Panc1 (cell line): Measurements from ENCODE around the gene SELENOI. TPM values are rescaled to one million over a fixed set of nuclear protein-coding genes. Genes with fewer than 3 reads are reported as not detected.

ENCODE experiments used
- ATAC-seq: fragments of 200-7000 bp; cut with Tn5 transposase; 2 replicates; pipeline ENCODE4 v1.9.1; 2020; ENCODE audit warnings: mild to moderate bottlenecking, moderate library complexity
- BruUV-seq: library from RNA; stranded (reverse); fragments of 400-500 nt; replicated peaks from 2 replicates; lab custom pipeline; 2021; lab: Mats Ljungman, UMichigan
- CTCF ChIA-PET: fragments of 300-600 bp; sonication (Branson Sonifier 250); formaldehyde crosslinking; loops from one replicate; lab custom pipeline; 2022; ENCODE audit warnings: antibody characterized with exemption; lab: Charles Lee
- POLR2A ChIA-PET: fragments of 300-600 bp; sonication (Branson Sonifier 250); formaldehyde crosslinking; loops from one replicate; lab custom pipeline; 2022; ENCODE audit warnings: antibody characterized with exemption; lab: Charles Lee
- DNase-seq: peaks from one replicate; pipeline ENCODE4 v3.0.0-alpha.2; 2010; ENCODE audit warnings: low read depth, low spot score
- H3K27ac ChIP-seq: 2 replicates; pipeline ENCODE4 v1.5.1; 2011; ENCODE audit warnings: mild to moderate bottlenecking, low read length, inconsistent platforms
- H3K27me3 ChIP-seq: fragments of 200-500 bp; sonication (Bioruptor generic); 2 replicates; pipeline ENCODE4 v1.6.0; 2014; ENCODE audit warnings: low read length, inconsistent platforms; ENCODE audit not compliant: control insufficient read depth, insufficient read depth
- H3K36me3 ChIP-seq: fragments of 200-500 bp; sonication (Bioruptor generic); 2 replicates; pipeline ENCODE4 v1.5.1; 2014; ENCODE audit warnings: inconsistent platforms, mild to moderate bottlenecking, low read length, moderate library complexity; ENCODE audit not compliant: control insufficient read depth, insufficient read depth
- H3K4me1 ChIP-seq: 2 replicates; pipeline ENCODE4 v1.5.1; 2011; ENCODE audit warnings: inconsistent platforms, mild to moderate bottlenecking, low read length, moderate library complexity; ENCODE audit not compliant: control insufficient read depth, insufficient read depth
- H3K4me3 ChIP-seq, 2 experiments: 2 replicates each; pipeline ENCODE4 v1.5.1; 2011 to 2012; ENCODE audit warnings: low read depth in 2 of 2, low read length in 2 of 2, mild to moderate bottlenecking in 2 of 2, inconsistent platforms in 1 of 2, moderate library complexity in 1 of 2
- H3K9me3 ChIP-seq: fragments of 200-500 bp; sonication (Bioruptor generic); 2 replicates; pipeline ENCODE4 v1.5.1; 2014; ENCODE audit warnings: low read depth, mild to moderate bottlenecking, inconsistent platforms, low read length, moderate library complexity; ENCODE audit not compliant: control insufficient read depth, insufficient read depth
- POLR2AphosphoS5 ChIP-seq: IDR thresholded peaks from 2 replicates; pipeline ENCODE4 v1.6.1; 2012; ENCODE audit warnings: mild to moderate bottlenecking, low read depth, low read length, moderate library complexity
- SIN3A ChIP-seq: IDR thresholded peaks from 2 replicates; pipeline ENCODE4 v1.6.1; 2012; ENCODE audit warnings: low read depth, mild to moderate bottlenecking, low read length, moderate library complexity, borderline replicate concordance; ENCODE audit not compliant: insufficient read depth
- TCF7L2 ChIP-seq: IDR thresholded peaks from 2 replicates; pipeline ENCODE4 v1.6.1; 2011; ENCODE audit warnings: mild to moderate bottlenecking, low read depth, low read length, inconsistent platforms
- in situ Hi-C: cut with HindIII; loops from 2 replicates; pipeline ENCODE4 v1.10.0; 2016; ENCODE audit warnings: low sequenced_read_pairs, low pct_unique_long_range_greater_than_20kb
- intact Hi-C: fragments of 100-400 bp; cut with micrococcal nuclease; formaldehyde crosslinking; loops from one replicate; pipeline ENCODE4 v1.10.0; 2022; ENCODE audit not compliant: unreplicated experiment
- total RNA-seq: library from RNA; stranded (reverse); gene quantifications from one replicate; pipeline ENCODE4 v1.2.1, GENCODE V29; 2021; ENCODE audit not compliant: unreplicated experiment
- TF ChIP-seq, protein P1 (sequence below), 2 experiments: IDR thresholded peaks; 2 replicates each; pipeline ENCODE4 v1.6.1; 2011 to 2012; ENCODE audit warnings: low read depth in 2 of 2, control low read depth in 1 of 2, low read length in 1 of 2, mild to moderate bottlenecking in 1 of 2, moderate library complexity in 1 of 2; ENCODE audit not compliant: insufficient read depth in 1 of 2
- TF ChIP-seq, protein P2 (sequence below): fragments of 450-650 bp; IDR thresholded peaks from 2 replicates; pipeline ENCODE4 v1.5.1; 2017; ENCODE audit warnings: mild to moderate bottlenecking

The SELENOI gene
- total RNA-seq, 1 experiment from 2014 or later, result 28.5 TPM

DNA sequence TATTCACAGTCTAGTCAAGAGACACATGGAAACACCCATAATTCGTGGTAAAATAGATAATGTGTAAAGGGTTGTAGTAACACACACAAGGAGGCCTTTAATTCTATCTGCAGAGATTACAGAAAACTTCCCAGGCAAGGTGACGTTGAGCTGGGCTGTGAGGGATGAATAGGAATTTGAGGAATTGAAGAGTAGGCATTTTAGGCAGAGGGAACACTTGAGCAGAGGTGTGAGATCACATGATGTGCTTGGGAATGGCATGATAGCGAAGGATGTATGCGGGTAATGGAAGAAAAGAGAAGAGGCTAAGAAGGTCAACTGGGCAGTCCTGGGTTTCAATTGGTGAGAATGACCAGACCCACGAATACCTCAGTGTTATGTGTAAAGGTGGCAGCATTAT, 76.0 kb downstream of the SELENOI start:
- BruUV-seq, result no TSS peak
- Histone ChIP-seq H3K9me3 (no peaks in the 10 kb centered on the region), H3K27ac (no peak overlapping the region), H3K27me3 (no peaks in the 10 kb centered on the region), H3K4me1 (no peaks in the 10 kb centered on the region), H3K4me3 (no peak overlapping the region), H3K36me3 (no peaks in the 10 kb centered on the region)
- in situ Hi-C loops, result no loop called here
- intact Hi-C loops, result no loop called here
- DNase-seq, result no peak
- ChIA-PET CTCF (no interaction called here), POLR2A (no interaction called here)
- TF ChIP-seq, protein P1, sequence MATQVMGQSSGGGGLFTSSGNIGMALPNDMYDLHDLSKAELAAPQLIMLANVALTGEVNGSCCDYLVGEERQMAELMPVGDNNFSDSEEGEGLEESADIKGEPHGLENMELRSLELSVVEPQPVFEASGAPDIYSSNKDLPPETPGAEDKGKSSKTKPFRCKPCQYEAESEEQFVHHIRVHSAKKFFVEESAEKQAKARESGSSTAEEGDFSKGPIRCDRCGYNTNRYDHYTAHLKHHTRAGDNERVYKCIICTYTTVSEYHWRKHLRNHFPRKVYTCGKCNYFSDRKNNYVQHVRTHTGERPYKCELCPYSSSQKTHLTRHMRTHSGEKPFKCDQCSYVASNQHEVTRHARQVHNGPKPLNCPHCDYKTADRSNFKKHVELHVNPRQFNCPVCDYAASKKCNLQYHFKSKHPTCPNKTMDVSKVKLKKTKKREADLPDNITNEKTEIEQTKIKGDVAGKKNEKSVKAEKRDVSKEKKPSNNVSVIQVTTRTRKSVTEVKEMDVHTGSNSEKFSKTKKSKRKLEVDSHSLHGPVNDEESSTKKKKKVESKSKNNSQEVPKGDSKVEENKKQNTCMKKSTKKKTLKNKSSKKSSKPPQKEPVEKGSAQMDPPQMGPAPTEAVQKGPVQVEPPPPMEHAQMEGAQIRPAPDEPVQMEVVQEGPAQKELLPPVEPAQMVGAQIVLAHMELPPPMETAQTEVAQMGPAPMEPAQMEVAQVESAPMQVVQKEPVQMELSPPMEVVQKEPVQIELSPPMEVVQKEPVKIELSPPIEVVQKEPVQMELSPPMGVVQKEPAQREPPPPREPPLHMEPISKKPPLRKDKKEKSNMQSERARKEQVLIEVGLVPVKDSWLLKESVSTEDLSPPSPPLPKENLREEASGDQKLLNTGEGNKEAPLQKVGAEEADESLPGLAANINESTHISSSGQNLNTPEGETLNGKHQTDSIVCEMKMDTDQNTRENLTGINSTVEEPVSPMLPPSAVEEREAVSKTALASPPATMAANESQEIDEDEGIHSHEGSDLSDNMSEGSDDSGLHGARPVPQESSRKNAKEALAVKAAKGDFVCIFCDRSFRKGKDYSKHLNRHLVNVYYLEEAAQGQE (IDR thresholded peaks at IDR 0.05; ENCODE audit: insufficient read depth in 1 of 2, low read depth in 2 of 2, low read length in 1 of 2), result no peak
- TF ChIP-seq TCF7L2 (no peak), SIN3A (no peak), POLR2AphosphoS5 (no peak)
- TF ChIP-seq, protein P2, sequence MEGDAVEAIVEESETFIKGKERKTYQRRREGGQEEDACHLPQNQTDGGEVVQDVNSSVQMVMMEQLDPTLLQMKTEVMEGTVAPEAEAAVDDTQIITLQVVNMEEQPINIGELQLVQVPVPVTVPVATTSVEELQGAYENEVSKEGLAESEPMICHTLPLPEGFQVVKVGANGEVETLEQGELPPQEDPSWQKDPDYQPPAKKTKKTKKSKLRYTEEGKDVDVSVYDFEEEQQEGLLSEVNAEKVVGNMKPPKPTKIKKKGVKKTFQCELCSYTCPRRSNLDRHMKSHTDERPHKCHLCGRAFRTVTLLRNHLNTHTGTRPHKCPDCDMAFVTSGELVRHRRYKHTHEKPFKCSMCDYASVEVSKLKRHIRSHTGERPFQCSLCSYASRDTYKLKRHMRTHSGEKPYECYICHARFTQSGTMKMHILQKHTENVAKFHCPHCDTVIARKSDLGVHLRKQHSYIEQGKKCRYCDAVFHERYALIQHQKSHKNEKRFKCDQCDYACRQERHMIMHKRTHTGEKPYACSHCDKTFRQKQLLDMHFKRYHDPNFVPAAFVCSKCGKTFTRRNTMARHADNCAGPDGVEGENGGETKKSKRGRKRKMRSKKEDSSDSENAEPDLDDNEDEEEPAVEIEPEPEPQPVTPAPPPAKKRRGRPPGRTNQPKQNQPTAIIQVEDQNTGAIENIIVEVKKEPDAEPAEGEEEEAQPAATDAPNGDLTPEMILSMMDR, result no peak
- no peak for ATAC-seq

DNA sequence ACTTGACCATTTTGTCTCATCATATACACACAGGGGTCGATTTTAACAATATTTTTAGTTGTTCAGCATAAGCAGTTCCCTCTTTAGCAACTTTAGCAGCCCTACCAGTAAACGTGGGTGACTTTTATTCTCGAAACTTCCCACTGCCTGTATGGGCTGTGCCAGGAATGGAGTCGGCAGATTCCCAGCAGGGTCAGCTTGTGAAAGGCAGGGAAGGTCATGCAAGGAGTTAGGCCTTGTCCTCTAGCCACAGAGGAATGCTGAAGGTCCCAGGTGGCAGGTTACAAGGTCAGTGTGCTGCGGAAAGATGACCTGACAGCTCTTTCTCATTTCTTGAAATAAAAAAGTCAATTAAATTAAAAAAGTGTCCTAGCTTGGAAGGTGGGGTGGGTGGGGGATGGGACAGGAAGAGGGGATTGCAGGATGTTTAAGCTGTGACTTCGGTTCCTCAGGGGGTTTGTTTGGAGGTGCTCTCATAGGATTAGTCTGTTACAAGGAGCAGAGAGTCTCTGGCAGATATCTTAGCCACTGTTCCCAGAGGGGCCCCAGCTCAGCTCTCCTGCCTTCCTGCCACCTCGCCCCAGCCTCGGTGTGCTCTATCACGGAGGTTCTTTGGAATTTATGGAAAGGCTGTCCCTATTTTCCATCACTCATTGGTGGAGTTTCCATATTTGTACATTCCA, 77.1 kb downstream of the SELENOI start:
- ATAC-seq (no peak), DNase-seq (no peak)
- in situ Hi-C loops (no loop called here), intact Hi-C loops (no loop called here)
- POLR2A ChIA-PET, result no interaction called here
- Histone ChIP-seq H3K4me1 (no peaks in the 10 kb centered on the region), H3K36me3 (no peaks in the 10 kb centered on the region), H3K9me3 (no peaks in the 10 kb centered on the region), H3K27me3 (no peaks in the 10 kb centered on the region), H3K4me3 (no peak overlapping the region), H3K27ac (no peak overlapping the region)
- BruUV-seq, result no TSS peak
- TF ChIP-seq, protein P1 (IDR thresholded peaks at IDR 0.05; ENCODE audit: insufficient read depth in 1 of 2, low read depth in 2 of 2, low read length in 1 of 2), result no peak
- TF ChIP-seq TCF7L2 (no peak), SIN3A (no peak), POLR2AphosphoS5 (no peak)
- TF ChIP-seq, protein P2, result no peak
- CTCF ChIA-PET, result no interaction called here
